MM.1S (cell line): ENCODE data around the gene SIRT7.

ENCODE experiments used
- DNase-seq: peaks from one replicate; pipeline ENCODE4 v3.0.0-alpha.2; 2015
- H2AFZ ChIP-seq: fragments of 300-600 bp; sonication (generic); 2 replicates; pipeline ENCODE4 v1.6.0; 2016; ENCODE audit warnings: antibody characterized with exemption, low read length
- H3F3A ChIP-seq: fragments of 300-600 bp; sonication (generic); 2 replicates; pipeline ENCODE4 v1.6.1; 2016; ENCODE audit warnings: mild to moderate bottlenecking, antibody characterized with exemption, low read length, moderate library complexity, mixed read lengths; ENCODE audit not compliant: insufficient read depth
- H3K27ac ChIP-seq: fragments of 300-600 bp; sonication (generic); 2 replicates; pipeline ENCODE4 v1.5.1; 2016; ENCODE audit warnings: mild to moderate bottlenecking, low read length
- H3K27me3 ChIP-seq: fragments of 300-600 bp; sonication (generic); replicated peaks from 2 replicates; pipeline ENCODE4 v1.6.0; 2016; ENCODE audit warnings: low read length; ENCODE audit not compliant: insufficient read depth
- H3K36me3 ChIP-seq: fragments of 300-600 bp; sonication (generic); replicated peaks from 2 replicates; pipeline ENCODE4 v1.6.1; 2016; ENCODE audit warnings: mild to moderate bottlenecking, low read length, mixed read lengths; ENCODE audit not compliant: insufficient read depth
- H3K4me1 ChIP-seq: fragments of 300-600 bp; sonication (generic); 2 replicates; pipeline ENCODE4 v1.6.1; 2016; ENCODE audit warnings: low read length, mixed read lengths
- H3K4me2 ChIP-seq: fragments of 300-600 bp; sonication (generic); 2 replicates; pipeline ENCODE4 v1.6.0; 2016; ENCODE audit warnings: low read depth, low read length
- H3K4me3 ChIP-seq: fragments of 300-600 bp; sonication (generic); 2 replicates; pipeline ENCODE4 v1.5.1; 2016; ENCODE audit warnings: low read length, mixed read lengths
- H3K79me2 ChIP-seq: fragments of 300-600 bp; sonication (generic); 2 replicates; pipeline ENCODE4 v1.6.1; 2016; ENCODE audit warnings: mixed run types, low read length, mixed read lengths
- H3K9ac ChIP-seq: fragments of 300-600 bp; sonication (generic); 2 replicates; pipeline ENCODE4 v1.6.1; 2016; ENCODE audit warnings: low read length, mixed read lengths
- H3K9me2 ChIP-seq: fragments of 300-600 bp; sonication (generic); replicated peaks from 2 replicates; pipeline ENCODE4 v1.6.1; 2016; ENCODE audit warnings: mild to moderate bottlenecking, low read length, mixed read lengths; ENCODE audit not compliant: insufficient read depth
- H3K9me3 ChIP-seq: fragments of 300-600 bp; sonication (generic); replicated peaks from 2 replicates; pipeline ENCODE4 v1.6.1; 2016; ENCODE audit warnings: mild to moderate bottlenecking, low read length, mixed read lengths; ENCODE audit not compliant: insufficient read depth
- H4K20me1 ChIP-seq: fragments of 300-600 bp; sonication (generic); 2 replicates; pipeline ENCODE4 v1.6.1; 2016; ENCODE audit warnings: mild to moderate bottlenecking, low read length, moderate library complexity, mixed read lengths; ENCODE audit not compliant: insufficient read depth
- CTCF ChIP-seq: fragments of 300-600 bp; sonication (generic); IDR thresholded peaks from 2 replicates; pipeline ENCODE4 v1.5.1; 2016; ENCODE audit warnings: antibody characterized with exemption, low read length, mixed read lengths
- EZH2 ChIP-seq: fragments of 300-600 bp; sonication (generic); optimal IDR thresholded peaks from 2 replicates; pipeline ENCODE3; 2017; ENCODE audit warnings: low read depth, mild to moderate bottlenecking, antibody characterized with exemption, low read length, mixed read lengths
- EZH2phosphoT487 ChIP-seq: fragments of 300-600 bp; sonication (generic); IDR thresholded peaks from 2 replicates; pipeline ENCODE4 v1.6.1; 2018; ENCODE audit warnings: antibody characterized with exemption, low read length

Gene SIRT7

GRCh38 chr17:81898029-81898866, 19.7 kb downstream of the SIRT7 start:
- H3K9me2 ChIP-seq: no peaks in the 10 kb centered on the region
- no peaks in the 10 kb centered on the region for H3K4me1 ChIP-seq
- no peak overlapping the region for H3K9ac ChIP-seq
- H3K36me3 ChIP-seq: no peaks in the 10 kb centered on the region
- peaks cover 8% of the 10 kb centered on the region for H3K79me2 ChIP-seq
- H4K20me1 ChIP-seq: no peaks in the 10 kb centered on the region
- no peak overlapping the region for H3K4me2 ChIP-seq
- H3K27me3 ChIP-seq: no peaks in the 10 kb centered on the region; the same call in 1 of the 2 replicates
- no peaks in the 10 kb centered on the region for H3K9me3 ChIP-seq
- no peak for TF ChIP-seq EZH2
- TF ChIP-seq EZH2phosphoT487: no peak
- no peak for TF ChIP-seq CTCF
- H3K27ac ChIP-seq: no peak overlapping the region
- no peak for DNase-seq
- H2AFZ ChIP-seq: no peak overlapping the region
- no peaks in the 10 kb centered on the region for H3F3A ChIP-seq
- no peak overlapping the region for H3K4me3 ChIP-seq

GRCh38 chr17:81895400-81895799, 22.6 kb downstream of the SIRT7 start:
- peaks cover 27% of the 10 kb centered on the region for H3K79me2 ChIP-seq
- H3K4me3 ChIP-seq: no peak overlapping the region
- H3K4me1 ChIP-seq: no peaks in the 10 kb centered on the region
- no peak overlapping the region for H3K27ac ChIP-seq
- no peak for TF ChIP-seq EZH2
- TF ChIP-seq EZH2phosphoT487: no peak
- TF ChIP-seq CTCF: no peak
- H3K27me3 ChIP-seq: no peaks in the 10 kb centered on the region
- no peaks in the 10 kb centered on the region for H4K20me1 ChIP-seq
- no peak overlapping the region for H3K4me2 ChIP-seq
- H2AFZ ChIP-seq: no peak overlapping the region
- H3K36me3 ChIP-seq: no peaks in the 10 kb centered on the region
- no peak for DNase-seq
- no peaks in the 10 kb centered on the region for H3K9me2 ChIP-seq
- peaks cover 5% of the 10 kb centered on the region for H3F3A ChIP-seq
- no peak overlapping the region for H3K9ac ChIP-seq
- no peaks in the 10 kb centered on the region for H3K9me3 ChIP-seq

GRCh38 chr17:81891303-81891552, 26.7 kb downstream of the SIRT7 start:
- no peak overlapping the region for H2AFZ ChIP-seq
- peak overlapping the region; percentile 71; the same call in 1 of the 2 replicates for H3K4me3 ChIP-seq
- H3K27ac ChIP-seq: peak overlapping the region; percentile 91; the same call in 1 of the 2 replicates
- H3K27me3 ChIP-seq: no peaks in the 10 kb centered on the region
- H3K36me3 ChIP-seq: peaks cover 26% of the 10 kb centered on the region
- H3F3A ChIP-seq: peaks cover 5% of the 10 kb centered on the region
- peaks cover 10% of the 10 kb centered on the region for H3K4me1 ChIP-seq
- H3K79me2 ChIP-seq: peaks cover 66% of the 10 kb centered on the region
- DNase-seq: no peak
- TF ChIP-seq EZH2 (no peak), EZH2phosphoT487 (no peak), CTCF (no peak)
- no peaks in the 10 kb centered on the region for H4K20me1 ChIP-seq
- no peaks in the 10 kb centered on the region for H3K9me3 ChIP-seq
- peak overlapping the region; percentile 90 for H3K9ac ChIP-seq
- H3K9me2 ChIP-seq: no peaks in the 10 kb centered on the region
- H3K4me2 ChIP-seq: no peak overlapping the region
